Measurements from ENCODE around the gene ZIC2. TPM values are rescaled to one million over a fixed set of nuclear protein-coding genes. Genes with fewer than 3 reads are reported as not detected.

Gene ZIC2
- polyA plus RNA-seq, 1 donor from 2014 or later, result 10.6 TPM

DNA sequence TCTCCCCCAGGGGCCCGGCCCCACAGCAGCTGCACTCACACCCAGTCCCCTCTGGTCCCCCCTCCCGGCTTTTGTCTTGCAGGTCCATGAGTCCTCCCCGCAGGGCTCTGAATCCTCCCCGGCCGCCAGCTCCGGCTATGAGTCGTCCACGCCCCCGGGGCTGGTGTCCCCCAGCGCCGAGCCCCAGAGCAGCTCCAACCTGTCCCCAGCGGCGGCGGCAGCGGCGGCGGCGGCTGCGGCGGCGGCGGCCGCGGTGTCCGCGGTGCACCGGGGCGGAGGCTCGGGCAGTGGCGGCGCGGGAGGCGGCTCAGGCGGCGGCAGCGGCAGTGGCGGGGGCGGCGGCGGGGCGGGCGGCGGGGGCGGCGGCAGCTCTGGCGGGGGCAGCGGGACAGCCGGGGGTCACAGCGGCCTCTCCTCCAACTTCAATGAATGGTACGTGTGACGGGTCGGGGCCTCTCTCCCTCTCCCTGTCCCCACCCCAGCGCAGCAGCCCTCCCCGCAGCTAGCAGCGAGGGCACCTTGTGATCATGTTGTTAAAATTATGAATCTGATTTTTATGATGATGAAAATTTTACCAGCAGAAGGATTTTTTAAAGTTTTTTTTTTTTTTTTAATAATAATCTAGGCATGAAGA, 3.8 kb downstream of the ZIC2 start:
- H2AFZ ChIP-seq (ENCODE audit: low read depth, low read length), result no peak overlapping the region
- peak overlapping the region; percentile 85 for H3K27ac ChIP-seq (ENCODE audit: low read length)
- peaks cover 2% of the 10 kb centered on the region for H3F3A ChIP-seq (ENCODE audit: insufficient read depth, low read length, poor library complexity, severe bottlenecking)
- H3K27me3 ChIP-seq (ENCODE audit: insufficient read depth, low read depth, low read length), result peaks cover 37% of the 10 kb centered on the region
- H3K36me3 ChIP-seq (ENCODE audit: insufficient read depth, low read length), result no peaks in the 10 kb centered on the region
- no peak for TF ChIP-seq POLR2AphosphoS5 (IDR thresholded peaks at IDR 0.05)
- no peak for TF ChIP-seq TAF1 (IDR thresholded peaks at IDR 0.05; ENCODE audit: low read depth)
- TF ChIP-seq, protein P1, sequence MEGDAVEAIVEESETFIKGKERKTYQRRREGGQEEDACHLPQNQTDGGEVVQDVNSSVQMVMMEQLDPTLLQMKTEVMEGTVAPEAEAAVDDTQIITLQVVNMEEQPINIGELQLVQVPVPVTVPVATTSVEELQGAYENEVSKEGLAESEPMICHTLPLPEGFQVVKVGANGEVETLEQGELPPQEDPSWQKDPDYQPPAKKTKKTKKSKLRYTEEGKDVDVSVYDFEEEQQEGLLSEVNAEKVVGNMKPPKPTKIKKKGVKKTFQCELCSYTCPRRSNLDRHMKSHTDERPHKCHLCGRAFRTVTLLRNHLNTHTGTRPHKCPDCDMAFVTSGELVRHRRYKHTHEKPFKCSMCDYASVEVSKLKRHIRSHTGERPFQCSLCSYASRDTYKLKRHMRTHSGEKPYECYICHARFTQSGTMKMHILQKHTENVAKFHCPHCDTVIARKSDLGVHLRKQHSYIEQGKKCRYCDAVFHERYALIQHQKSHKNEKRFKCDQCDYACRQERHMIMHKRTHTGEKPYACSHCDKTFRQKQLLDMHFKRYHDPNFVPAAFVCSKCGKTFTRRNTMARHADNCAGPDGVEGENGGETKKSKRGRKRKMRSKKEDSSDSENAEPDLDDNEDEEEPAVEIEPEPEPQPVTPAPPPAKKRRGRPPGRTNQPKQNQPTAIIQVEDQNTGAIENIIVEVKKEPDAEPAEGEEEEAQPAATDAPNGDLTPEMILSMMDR (IDR thresholded peaks at IDR 0.05; ENCODE audit: poor library complexity, severe bottlenecking), result no peak
- TF ChIP-seq MXI1 (conservative IDR thresholded peaks at IDR 0.05; ENCODE audit: poor library complexity, severe bottlenecking), result peak; percentile 10
- peaks cover 26% of the 10 kb centered on the region for H4K20me1 ChIP-seq (ENCODE audit: insufficient read depth)
- H3K9ac ChIP-seq (ENCODE audit: low read length), result peak overlapping the region; percentile 87
- peak overlapping the region; percentile 93 for H3K4me3 ChIP-seq (ENCODE audit: low read length)
- no peaks in the 10 kb centered on the region for H3K9me2 ChIP-seq (ENCODE audit: insufficient read depth, low read length)
- H3K79me2 ChIP-seq (replicated peaks; ENCODE audit: insufficient read depth, low read length), result peaks cover 80% of the 10 kb centered on the region
- peak overlapping the region; percentile 80 for H3K4me2 ChIP-seq (ENCODE audit: low read length)
- no peaks in the 10 kb centered on the region for H3K9me3 ChIP-seq (ENCODE audit: low read length)

DNA sequence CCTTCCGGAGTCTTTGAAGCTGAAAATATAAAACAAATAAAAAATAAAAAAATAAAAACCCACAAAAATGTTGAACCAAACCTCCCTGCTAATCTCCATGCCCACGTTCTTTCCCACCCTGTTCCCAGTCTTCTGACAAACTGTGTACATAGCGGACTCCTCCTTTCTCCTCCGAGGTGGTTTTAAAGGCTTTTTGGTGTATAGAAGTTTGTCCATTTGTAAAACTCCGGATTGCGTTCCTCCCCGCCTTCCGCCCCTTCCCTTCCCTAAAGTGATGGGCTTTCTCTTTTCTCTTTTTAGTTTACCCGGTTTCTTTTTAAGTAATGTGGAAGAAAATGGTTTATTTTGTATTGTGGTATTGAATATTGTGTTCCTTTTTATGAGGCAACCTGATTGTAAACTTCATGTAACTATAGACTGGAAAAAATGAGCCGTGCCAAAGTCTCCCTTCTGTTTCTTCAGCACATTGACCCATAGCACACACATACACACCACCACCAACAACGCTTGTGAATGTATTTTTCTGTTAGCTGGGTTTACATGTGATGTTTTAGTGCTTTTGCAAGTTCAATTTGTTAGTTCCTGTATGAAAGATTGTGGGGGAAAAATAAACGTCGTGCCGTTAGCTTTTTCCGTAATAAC, 4.4 kb downstream of the ZIC2 start:
- Histone ChIP-seq H3K27ac (ENCODE audit: low read length) (peak overlapping the region; percentile 59), H3K27me3 (ENCODE audit: insufficient read depth, low read depth, low read length) (peaks cover 43% of the 10 kb centered on the region), H3K9ac (ENCODE audit: low read length) (peak overlapping the region; percentile 51), H3K9me2 (ENCODE audit: insufficient read depth, low read length) (no peaks in the 10 kb centered on the region), H3K36me3 (ENCODE audit: insufficient read depth, low read length) (no peaks in the 10 kb centered on the region), H3K79me2 (replicated peaks; ENCODE audit: insufficient read depth, low read length) (peaks cover 87% of the 10 kb centered on the region), H3K4me2 (ENCODE audit: low read length) (peak overlapping the region; percentile 76), H2AFZ (ENCODE audit: low read depth, low read length) (no peak overlapping the region), H3F3A (ENCODE audit: insufficient read depth, low read length, poor library complexity, severe bottlenecking) (peaks cover 2% of the 10 kb centered on the region), H3K4me3 (ENCODE audit: low read length) (peak overlapping the region; percentile 60), H3K9me3 (ENCODE audit: low read length) (no peaks in the 10 kb centered on the region), H4K20me1 (ENCODE audit: insufficient read depth) (peaks cover 26% of the 10 kb centered on the region)
- TF ChIP-seq POLR2AphosphoS5 (IDR thresholded peaks at IDR 0.05) (peak; percentile 18), RAD21 (conservative IDR thresholded peaks at IDR 0.05) (no peak)
- TF ChIP-seq, protein P1 (IDR thresholded peaks at IDR 0.05; ENCODE audit: poor library complexity, severe bottlenecking), result no peak

DNA sequence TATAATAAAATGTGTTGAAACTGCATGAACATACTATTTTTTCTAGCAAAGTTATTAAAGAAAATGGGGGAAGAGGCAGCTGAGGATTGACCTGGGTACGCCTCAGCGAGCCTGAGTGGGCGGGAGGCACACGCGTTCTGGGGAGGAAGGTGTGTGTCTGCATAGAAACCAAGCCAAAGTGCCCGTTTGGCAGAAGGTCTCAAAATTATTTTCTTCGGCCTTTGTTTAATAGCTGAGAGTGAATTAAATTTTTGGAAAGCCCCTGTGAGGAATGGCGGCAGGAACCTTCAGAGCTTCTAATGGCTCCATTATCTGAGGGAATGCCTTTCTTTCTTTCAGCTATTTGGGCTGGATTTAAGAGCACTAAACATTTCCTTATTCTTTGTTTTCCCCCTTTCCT, 5.2 kb downstream of the ZIC2 start:
- TF ChIP-seq POLR2AphosphoS5 (IDR thresholded peaks at IDR 0.05) (peak; percentile 28), EZH2 (IDR thresholded peaks at IDR 0.05; ENCODE audit: borderline replicate concordance, insufficient read depth, low read length, poor library complexity, severe bottlenecking) (no peak), SMC3 (conservative IDR thresholded peaks at IDR 0.05; ENCODE audit: poor library complexity) (no peak)
- peak overlapping the region; percentile 60 for H3K4me3 ChIP-seq (ENCODE audit: low read length)
- H3K4me2 ChIP-seq (ENCODE audit: low read length), result peak overlapping the region; percentile 76
- H3K27me3 ChIP-seq (ENCODE audit: insufficient read depth, low read depth, low read length), result peaks cover 51% of the 10 kb centered on the region
- no peaks in the 10 kb centered on the region for H3K9me3 ChIP-seq (ENCODE audit: low read length)
- H3F3A ChIP-seq (ENCODE audit: insufficient read depth, low read length, poor library complexity, severe bottlenecking), result peaks cover 2% of the 10 kb centered on the region
- H3K9me2 ChIP-seq (ENCODE audit: insufficient read depth, low read length), result no peaks in the 10 kb centered on the region
- peak overlapping the region; percentile 51 for H3K9ac ChIP-seq (ENCODE audit: low read length)
- no peaks in the 10 kb centered on the region for H3K36me3 ChIP-seq (ENCODE audit: insufficient read depth, low read length)
- no peak overlapping the region for H2AFZ ChIP-seq (ENCODE audit: low read depth, low read length)
- peak overlapping the region; percentile 59 for H3K27ac ChIP-seq (ENCODE audit: low read length)
- H3K79me2 ChIP-seq (replicated peaks; ENCODE audit: insufficient read depth, low read length), result peaks cover 94% of the 10 kb centered on the region
- peaks cover 26% of the 10 kb centered on the region for H4K20me1 ChIP-seq (ENCODE audit: insufficient read depth)
